Measurements from ENCODE around the gene TSPAN10.

DNA sequence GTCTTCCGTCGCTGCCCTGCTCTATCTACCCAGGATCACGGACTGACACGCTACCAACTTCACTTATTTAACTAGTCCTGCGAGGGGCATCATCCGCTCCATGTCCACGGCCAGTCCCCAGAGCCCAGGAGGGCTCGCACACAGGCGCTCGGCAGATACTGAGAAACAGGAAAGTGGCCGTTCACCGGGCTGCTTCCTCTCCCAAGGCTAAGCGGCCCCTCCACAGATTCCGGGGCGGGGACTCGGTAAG is 29.0 kb downstream of the TSPAN10 start:
- no peak for TF ChIP-seq POLR2A (IDR thresholded peaks at IDR 0.05)
- TF ChIP-seq, protein P1, sequence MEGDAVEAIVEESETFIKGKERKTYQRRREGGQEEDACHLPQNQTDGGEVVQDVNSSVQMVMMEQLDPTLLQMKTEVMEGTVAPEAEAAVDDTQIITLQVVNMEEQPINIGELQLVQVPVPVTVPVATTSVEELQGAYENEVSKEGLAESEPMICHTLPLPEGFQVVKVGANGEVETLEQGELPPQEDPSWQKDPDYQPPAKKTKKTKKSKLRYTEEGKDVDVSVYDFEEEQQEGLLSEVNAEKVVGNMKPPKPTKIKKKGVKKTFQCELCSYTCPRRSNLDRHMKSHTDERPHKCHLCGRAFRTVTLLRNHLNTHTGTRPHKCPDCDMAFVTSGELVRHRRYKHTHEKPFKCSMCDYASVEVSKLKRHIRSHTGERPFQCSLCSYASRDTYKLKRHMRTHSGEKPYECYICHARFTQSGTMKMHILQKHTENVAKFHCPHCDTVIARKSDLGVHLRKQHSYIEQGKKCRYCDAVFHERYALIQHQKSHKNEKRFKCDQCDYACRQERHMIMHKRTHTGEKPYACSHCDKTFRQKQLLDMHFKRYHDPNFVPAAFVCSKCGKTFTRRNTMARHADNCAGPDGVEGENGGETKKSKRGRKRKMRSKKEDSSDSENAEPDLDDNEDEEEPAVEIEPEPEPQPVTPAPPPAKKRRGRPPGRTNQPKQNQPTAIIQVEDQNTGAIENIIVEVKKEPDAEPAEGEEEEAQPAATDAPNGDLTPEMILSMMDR (IDR thresholded peaks at IDR 0.05): no peak

Measured in sigmoid colon (tissue), 3 donors.